GM10266 (cell line): ENCODE data around the gene PEF1.

Experiments
- DNase-seq: peaks from one replicate; pipeline ENCODE4 v3.0.0; 2012; ENCODE audit errors: extremely low spot score
- TF ChIP-seq, protein P1 (sequence below): IDR thresholded peaks from 2 replicates; pipeline ENCODE4 v1.5.1; 2012; ENCODE audit warnings: mild to moderate bottlenecking, low read depth; ENCODE audit not compliant: control insufficient read depth, insufficient read depth; ENCODE audit errors: missing control alignments

PEF1 gene

DNA sequence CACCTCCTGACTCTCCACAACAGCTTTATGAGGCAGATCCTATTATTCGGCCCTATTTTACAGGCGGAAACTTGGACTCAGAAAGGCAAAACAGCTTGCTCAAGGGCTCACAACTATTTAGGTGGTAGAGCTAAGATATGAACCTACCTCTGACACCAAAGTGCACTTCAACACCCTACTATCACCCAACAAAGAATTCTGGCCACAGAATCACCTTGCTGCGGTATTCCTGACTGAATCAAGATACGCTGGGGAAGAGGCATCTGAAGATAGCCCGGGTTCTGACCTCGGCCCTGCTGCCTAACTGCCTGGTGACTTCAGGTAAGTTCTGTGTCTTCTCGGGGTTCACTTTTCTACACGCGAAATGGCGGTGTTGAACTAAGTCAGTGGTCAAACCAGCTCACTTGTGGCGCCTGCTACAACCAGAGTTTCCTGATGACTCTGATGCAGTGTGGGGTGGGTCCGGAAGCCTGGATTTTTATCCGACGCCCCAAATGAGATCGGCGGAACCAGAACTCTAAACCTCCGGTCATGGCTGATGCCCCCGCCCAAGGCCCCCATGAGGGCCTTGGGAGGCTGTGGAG lies 608 bp downstream of the PEF1 start:
- TF ChIP-seq, protein P1, sequence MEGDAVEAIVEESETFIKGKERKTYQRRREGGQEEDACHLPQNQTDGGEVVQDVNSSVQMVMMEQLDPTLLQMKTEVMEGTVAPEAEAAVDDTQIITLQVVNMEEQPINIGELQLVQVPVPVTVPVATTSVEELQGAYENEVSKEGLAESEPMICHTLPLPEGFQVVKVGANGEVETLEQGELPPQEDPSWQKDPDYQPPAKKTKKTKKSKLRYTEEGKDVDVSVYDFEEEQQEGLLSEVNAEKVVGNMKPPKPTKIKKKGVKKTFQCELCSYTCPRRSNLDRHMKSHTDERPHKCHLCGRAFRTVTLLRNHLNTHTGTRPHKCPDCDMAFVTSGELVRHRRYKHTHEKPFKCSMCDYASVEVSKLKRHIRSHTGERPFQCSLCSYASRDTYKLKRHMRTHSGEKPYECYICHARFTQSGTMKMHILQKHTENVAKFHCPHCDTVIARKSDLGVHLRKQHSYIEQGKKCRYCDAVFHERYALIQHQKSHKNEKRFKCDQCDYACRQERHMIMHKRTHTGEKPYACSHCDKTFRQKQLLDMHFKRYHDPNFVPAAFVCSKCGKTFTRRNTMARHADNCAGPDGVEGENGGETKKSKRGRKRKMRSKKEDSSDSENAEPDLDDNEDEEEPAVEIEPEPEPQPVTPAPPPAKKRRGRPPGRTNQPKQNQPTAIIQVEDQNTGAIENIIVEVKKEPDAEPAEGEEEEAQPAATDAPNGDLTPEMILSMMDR = no peak
- no peak for DNase-seq

DNA sequence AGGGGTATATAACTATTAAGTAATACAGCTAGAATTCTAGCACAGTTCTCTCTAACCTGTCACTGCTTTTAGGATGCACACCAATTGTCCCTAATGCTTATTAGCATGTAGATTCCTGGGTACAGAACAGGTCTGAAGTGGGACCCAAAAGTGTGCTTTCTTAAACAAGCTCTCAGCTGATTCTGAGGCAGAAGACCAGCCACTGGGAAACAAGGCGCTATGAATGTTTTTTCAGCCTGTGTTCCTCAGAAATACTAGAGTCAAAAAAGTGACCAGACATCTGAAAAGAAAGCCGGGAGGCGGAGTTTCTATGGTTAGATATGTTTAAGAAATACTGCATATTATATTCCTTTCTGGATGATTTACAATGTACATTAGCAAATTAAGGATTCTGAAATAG lies 1.8 kb downstream of the PEF1 start:
- TF ChIP-seq, protein P1 = no peak
- DNase-seq = no peak

DNA sequence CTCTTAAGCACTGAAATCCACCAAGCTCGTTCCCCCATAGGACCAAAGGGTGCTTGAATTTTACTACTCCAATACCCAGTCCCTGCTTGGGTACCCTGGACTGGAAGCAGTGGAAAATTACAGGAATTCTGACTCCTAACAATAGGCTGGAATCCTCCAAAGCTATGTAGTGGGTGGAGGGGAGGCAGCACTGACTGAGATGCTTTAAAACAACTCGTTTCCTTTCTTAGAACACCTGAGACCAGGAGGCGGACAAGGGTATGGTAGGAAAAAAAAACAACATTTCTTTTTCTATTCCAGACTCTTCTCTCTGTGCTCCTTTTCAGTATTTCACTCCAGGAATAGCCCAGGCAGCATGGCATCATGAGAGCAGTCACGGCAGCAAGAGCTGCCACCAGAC lies 2.3 kb downstream of the PEF1 start:
- DNase-seq = no peak
- TF ChIP-seq, protein P1 = no peak

DNA sequence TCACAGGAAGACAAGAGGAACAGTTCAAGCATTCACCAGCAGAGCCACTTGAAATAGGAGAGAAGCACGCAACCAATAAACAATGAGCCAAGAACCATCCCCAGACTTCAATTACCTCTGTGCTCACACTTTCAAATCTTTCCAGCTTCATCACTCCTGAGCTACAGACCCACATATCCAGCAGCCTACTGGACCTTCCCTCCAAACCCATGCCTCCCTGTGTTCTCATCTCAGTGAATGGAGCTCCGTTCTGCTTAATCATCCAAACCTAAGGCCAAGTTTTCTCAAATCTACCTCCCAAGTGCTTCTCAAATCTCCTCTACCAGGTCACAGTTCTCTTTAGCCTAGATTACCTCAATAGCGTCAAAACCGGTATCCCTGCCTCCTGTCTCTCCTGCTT lies 3.7 kb downstream of the PEF1 start:
- no peak for DNase-seq
- TF ChIP-seq, protein P1 = no peak

DNA sequence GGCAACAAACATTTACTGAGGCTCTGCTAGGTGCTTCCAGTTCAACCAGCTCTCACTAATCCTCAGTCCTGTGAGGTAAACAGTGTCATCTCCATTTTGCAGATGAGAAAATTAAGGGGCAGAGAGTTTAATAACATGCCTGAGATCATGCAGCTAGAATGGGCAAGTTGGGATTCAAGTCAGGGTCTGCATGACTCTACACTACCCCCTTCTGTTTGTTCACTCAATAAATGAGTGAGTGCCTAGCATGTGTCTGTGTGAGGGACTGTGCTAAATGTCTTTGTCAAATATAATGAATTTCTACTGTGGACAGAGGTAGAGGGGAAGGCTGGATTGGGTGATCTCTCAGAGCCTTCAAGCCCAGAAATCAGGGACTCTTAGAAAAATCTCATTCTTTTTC lies 4.5 kb downstream of the PEF1 start:
- TF ChIP-seq, protein P1 = no peak
- DNase-seq = no peak

DNA sequence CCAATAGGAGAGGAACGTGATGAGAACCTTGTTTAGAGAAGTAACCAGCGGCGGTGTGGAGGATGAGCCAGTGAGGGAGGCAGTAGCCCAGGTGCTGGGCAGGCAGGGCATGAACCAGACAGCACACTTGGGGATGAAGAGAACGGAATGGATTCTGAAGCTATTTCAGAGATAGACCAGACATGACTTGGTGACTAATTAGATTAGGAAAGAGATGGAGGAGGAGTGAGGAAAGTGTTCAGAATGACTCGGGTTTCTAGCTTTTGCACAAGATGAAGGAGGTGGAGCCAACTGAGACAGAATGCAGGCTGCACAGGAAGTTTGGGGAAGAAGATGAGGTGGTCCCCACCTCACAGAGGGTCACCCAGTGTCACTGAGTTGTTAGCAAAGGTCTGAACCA lies 5.1 kb downstream of the PEF1 start:
- DNase-seq = no peak
- TF ChIP-seq, protein P1 = no peak

DNA sequence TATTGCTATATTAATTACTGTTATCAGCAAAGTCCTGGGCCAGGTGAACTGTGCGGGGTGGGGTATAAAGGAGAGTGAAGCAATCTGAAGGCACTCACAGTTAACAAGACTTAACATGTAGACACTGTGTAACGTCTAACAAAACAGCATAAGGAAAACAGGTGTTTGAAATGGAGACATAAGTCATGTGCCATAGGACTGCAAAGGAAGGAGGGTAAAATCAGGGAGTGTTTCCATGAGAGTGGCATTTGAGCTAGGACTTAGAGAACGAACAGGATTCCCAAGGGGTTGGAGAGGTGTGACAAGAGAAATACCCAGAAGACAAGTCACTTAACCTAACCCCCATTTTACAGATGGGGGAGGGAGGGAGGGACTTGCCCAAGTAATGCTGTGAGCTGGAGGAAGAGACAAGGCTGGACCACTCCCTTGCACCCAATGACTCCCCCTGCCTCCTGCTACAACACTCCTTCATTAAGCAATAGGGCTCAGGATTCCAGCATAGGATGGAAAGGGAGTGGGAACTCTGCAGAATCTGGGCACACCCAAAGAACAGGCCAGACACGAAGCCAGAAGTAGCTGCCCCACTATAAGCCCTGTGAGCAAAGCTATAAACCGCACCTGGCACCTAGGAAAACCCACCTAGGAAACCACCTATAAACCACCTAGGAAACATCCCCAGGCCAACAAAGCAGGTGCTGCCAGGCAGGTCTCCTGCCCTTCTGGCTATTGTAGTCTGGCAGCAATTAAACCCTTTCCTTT lies 6.6 kb downstream of the PEF1 start:
- TF ChIP-seq, protein P1 = no peak
- DNase-seq = no peak
